ENCODE results near the gene HSF4. TPM values are rescaled to one million over a fixed set of nuclear protein-coding genes. Genes with fewer than 3 reads are reported as not detected.

Gene HSF4, protein sequence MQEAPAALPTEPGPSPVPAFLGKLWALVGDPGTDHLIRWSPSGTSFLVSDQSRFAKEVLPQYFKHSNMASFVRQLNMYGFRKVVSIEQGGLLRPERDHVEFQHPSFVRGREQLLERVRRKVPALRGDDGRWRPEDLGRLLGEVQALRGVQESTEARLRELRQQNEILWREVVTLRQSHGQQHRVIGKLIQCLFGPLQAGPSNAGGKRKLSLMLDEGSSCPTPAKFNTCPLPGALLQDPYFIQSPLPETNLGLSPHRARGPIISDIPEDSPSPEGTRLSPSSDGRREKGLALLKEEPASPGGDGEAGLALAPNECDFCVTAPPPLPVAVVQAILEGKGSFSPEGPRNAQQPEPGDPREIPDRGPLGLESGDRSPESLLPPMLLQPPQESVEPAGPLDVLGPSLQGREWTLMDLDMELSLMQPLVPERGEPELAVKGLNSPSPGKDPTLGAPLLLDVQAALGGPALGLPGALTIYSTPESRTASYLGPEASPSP
- total RNA-seq, result 5.6 TPM

DNA sequence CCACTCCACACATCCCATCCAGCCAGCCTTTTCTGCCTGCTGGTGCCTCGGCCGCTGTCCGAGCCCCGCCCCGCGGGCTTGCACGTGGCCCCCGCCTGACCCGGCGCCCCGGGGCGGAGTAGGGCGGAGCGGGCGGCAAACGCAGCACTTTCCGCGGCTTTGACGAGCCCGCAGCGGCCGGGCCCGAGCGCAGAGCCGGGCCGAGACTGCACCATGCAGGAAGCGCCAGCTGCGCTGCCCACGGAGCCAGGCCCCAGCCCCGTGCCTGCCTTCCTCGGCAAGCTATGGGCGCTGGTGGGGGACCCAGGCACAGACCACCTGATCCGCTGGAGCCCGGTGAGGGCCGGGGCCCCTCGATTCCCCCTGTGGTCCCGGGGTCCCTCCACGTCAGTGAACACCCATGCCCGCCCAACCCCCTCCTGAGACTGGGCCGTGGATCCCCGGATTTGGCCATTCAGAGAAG is at the start of gene HSF4:
TSS of gene HSF4 (plus strand) at position 147 of the 463 bp plus-strand sequence. CDS start at position 214, 67 bp downstream.

GRCh38 chr16:67150833-67151396 is 13.6 kb upstream of the HSF4 start, which contains the start of gene B3GNT9:
Gene B3GNT9 (minus strand): TSS chr16:67150998. CDS start chr16:67150485, 513 bp downstream.

GRCh38 chr16:67170168-67170948 is 5.8 kb downstream of the HSF4 start, which contains the start of gene NOL3:
Gene NOL3 (plus strand): TSS chr16:67170538.

GRCh38 chr16:67183627-67184452 is 19.3 kb downstream of the HSF4 start, which contains the start of gene MATCAP1:
Gene MATCAP1 (minus strand): TSS chr16:67183963. CDS start chr16:67180610, 3,353 bp downstream.

GRCh38 chr16:67190041-67190440 is 25.5 kb downstream of the HSF4 start, which contains the start of gene EXOC3L1:
Gene EXOC3L1 (minus strand): TSS chr16:67190136. CDS start chr16:67189676, 460 bp downstream.

GRCh38 chr16:67191995-67192681 is 27.6 kb downstream of the HSF4 start, which contains the start of gene E2F4:
Gene E2F4 (plus strand): TSS chr16:67192155. CDS start chr16:67192228, 73 bp downstream.

DNA sequence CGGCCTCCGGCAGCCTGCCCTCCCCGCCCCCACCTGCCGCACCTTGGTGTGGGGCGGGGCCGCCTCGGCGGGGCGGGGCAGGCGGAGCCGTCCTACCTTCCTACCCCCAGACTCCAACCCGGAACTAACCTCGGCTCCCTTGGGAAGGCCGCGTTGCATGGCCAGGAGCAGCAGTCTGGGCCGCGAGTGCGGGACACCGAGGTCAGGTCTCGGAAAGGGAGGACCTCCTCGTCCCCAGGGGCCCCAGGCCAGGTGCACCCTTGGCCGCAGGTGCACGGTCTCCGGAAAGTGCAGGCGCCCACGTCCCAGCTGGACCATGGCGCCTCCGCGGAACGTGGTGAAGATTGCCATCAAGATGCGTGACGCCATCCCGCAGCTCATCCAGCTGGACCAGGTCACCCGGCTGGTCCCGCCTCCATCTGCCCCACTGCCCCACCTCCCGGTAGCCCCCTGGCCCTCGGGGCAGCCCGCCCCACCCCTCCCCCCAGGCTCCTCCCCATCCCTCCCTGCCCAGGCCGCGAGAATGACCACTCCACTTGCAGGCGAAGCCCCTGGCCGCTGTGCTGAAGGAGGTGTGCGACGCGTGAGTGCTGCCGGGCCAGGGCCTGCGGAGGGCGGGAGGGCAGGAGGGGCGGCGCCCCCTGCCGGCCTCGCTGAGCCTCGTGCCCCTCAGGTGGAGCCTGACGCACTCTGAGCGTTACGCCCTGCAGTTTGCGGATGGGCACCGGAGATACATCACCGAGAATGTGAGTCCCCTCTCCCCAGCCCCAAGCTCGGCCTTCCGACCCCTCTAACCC is 34.7 kb downstream of the HSF4 start, which contains the start of gene ELMO3:
TSS of gene ELMO3 (plus strand) at position 121 of the 797 bp plus-strand sequence. CDS start at position 317, 196 bp downstream.

Small RNA genes lying within 50 kb of the gene (small RNA-seq; reads per million reads assigned to genes)
- 9.1 reads per million, percentile 95 among the genes with 10 or more reads in this experiment for gene MIR328 (ENCODE audit: low replicate concordance)

Other genes starting within 250 kb of the HSF4 start
- gene CDH16, start 245.9 kb upstream of the HSF4 start, total RNA-seq, result 479 TPM
- gene RRAD, start 239.2 kb upstream of the HSF4 start, total RNA-seq, result 21.4 TPM
- gene CIAO2B, start 230.3 kb upstream of the HSF4 start, total RNA-seq, result 77.7 TPM
- gene CES2, start 229.2 kb upstream of the HSF4 start, total RNA-seq, result 35.0 TPM
- gene CES3, start 203.5 kb upstream of the HSF4 start, total RNA-seq, result 3.1 TPM
- gene CES4A, start 176.2 kb upstream of the HSF4 start, total RNA-seq, result 6.5 TPM
- 69.7 TPM for gene CBFB, start 135.6 kb upstream of the HSF4 start, total RNA-seq
- gene PHAF1, start 54.8 kb upstream of the HSF4 start, total RNA-seq, result 26.0 TPM
- gene B3GNT9, start 13.7 kb upstream of the HSF4 start, total RNA-seq, result 21.1 TPM
- 9.1 TPM for gene TRADD, start 4.8 kb upstream of the HSF4 start, total RNA-seq
- 4.6 TPM for gene FBXL8, start 4.8 kb upstream of the HSF4 start, total RNA-seq
- 9.5 TPM for gene NOL3, start 5.8 kb downstream of the HSF4 start, total RNA-seq
- gene MATCAP1, start 19.2 kb downstream of the HSF4 start, total RNA-seq, result 50.2 TPM
- 11.6 TPM for gene EXOC3L1, start 25.4 kb downstream of the HSF4 start, total RNA-seq
- gene E2F4, start 27.4 kb downstream of the HSF4 start, total RNA-seq, result 42.3 TPM
- gene ELMO3, start 34.4 kb downstream of the HSF4 start, total RNA-seq, result 6.3 TPM
- gene TMEM208, start 62.4 kb downstream of the HSF4 start, total RNA-seq, result 16.5 TPM
- 29.9 TPM for gene FHOD1, start 82.7 kb downstream of the HSF4 start, total RNA-seq
- 3.6 TPM for gene SLC9A5, start 84.2 kb downstream of the HSF4 start, total RNA-seq
- 41.7 TPM for gene PLEKHG4, start 114.8 kb downstream of the HSF4 start, total RNA-seq
- gene KCTD19, start 162.0 kb downstream of the HSF4 start, total RNA-seq, result 0.47 TPM
- 4.9 TPM for gene LRRC36, start 162.1 kb downstream of the HSF4 start, total RNA-seq
- gene TPPP3, start 228.8 kb downstream of the HSF4 start, total RNA-seq, result 38.6 TPM

Measured in metanephros (tissue), 2 donors.